HepG2 (cell line): ENCODE data around the gene LAMB4. TPM values are rescaled to one million over a fixed set of nuclear protein-coding genes. Genes with fewer than 3 reads are reported as not detected.

ENCODE experiments used
- AHR ChIP-seq: IDR thresholded peaks from 2 replicates; pipeline ENCODE4 v1.6.1; 2018; ENCODE audit warnings: missing genetic modification reagents, missing compliant biosample characterization
- ATF7 ChIP-seq, 2 experiments: fragments of 450-650 bp in 1 of 2; sonication (generic) in 1 of 2; formaldehyde crosslinking in 1 of 2; IDR thresholded peaks; 2 replicates each; pipeline versions ENCODE4 v1.4.0 to v1.6.1; 2016 to 2020; ENCODE audit warnings: antibody characterized with exemption in 1 of 2, mild to moderate bottlenecking in 1 of 2, missing genetic modification reagents in 1 of 2
- CENPT ChIP-seq: sonication (generic); formaldehyde crosslinking; IDR thresholded peaks from 2 replicates; pipeline ENCODE4 v1.8.0; 2022; ENCODE audit warnings: low read depth, mild to moderate bottlenecking, moderate library complexity, missing genetic modification reagents
- CHD2 ChIP-seq: IDR thresholded peaks from 2 replicates; pipeline ENCODE4 v1.6.1; 2011; ENCODE audit warnings: low read depth, low read length, improper control_type of control experiment
- ERF ChIP-seq: IDR thresholded peaks from 2 replicates; pipeline ENCODE4 v1.6.1; 2018; ENCODE audit warnings: missing biosample characterization, missing genetic modification reagents
- HNF1A ChIP-seq, 2 experiments: sonication (generic) in 1 of 2; formaldehyde crosslinking in 1 of 2; IDR thresholded peaks; 2 replicates each; pipeline versions ENCODE4 v1.4.0 to v1.6.1; 2016 to 2020; ENCODE audit warnings: borderline replicate concordance in 1 of 2, low read depth in 1 of 2, mild to moderate bottlenecking in 1 of 2, missing genetic modification reagents in 1 of 2
- HNF4A ChIP-seq: sonication (generic); formaldehyde crosslinking; IDR thresholded peaks from 2 replicates; pipeline ENCODE4 v1.4.0; 2020; ENCODE audit warnings: missing genetic modification reagents
- KLF6 ChIP-seq: IDR thresholded peaks from 2 replicates; pipeline ENCODE4 v1.8.0; 2016; ENCODE audit warnings: missing biosample characterization, missing genetic modification reagents
- RAD51 ChIP-seq: fragments of 450-650 bp; IDR thresholded peaks from 2 replicates; pipeline ENCODE4 v1.6.1; 2016; ENCODE audit warnings: borderline replicate concordance
- SIN3A ChIP-seq: IDR thresholded peaks from 2 replicates; pipeline ENCODE4 v1.6.1; 2011; ENCODE audit warnings: low read depth, mild to moderate bottlenecking, control low read depth, low read length, borderline replicate concordance
- SMARCC2 ChIP-seq: fragments of 450-650 bp; IDR thresholded peaks from 2 replicates; pipeline ENCODE4 v1.6.1; 2017; ENCODE audit warnings: antibody characterized with exemption, mild to moderate bottlenecking
- TARDBP ChIP-seq: sonication (generic); formaldehyde crosslinking; IDR thresholded peaks from 2 replicates; pipeline ENCODE4 v1.8.0; 2022; ENCODE audit warnings: mild to moderate bottlenecking, missing genetic modification reagents
- TCF12 ChIP-seq, 2 experiments: fragments of 450-650 bp in 1 of 2; sonication (generic) in 1 of 2; formaldehyde crosslinking in 1 of 2; IDR thresholded peaks; 2 replicates each; pipeline versions ENCODE4 v1.6.1 to v1.8.0; 2017 to 2022; ENCODE audit warnings: antibody characterized with exemption in 1 of 2, mild to moderate bottlenecking in 1 of 2, missing genetic modification reagents in 1 of 2, moderate library complexity in 1 of 2
- ZFX ChIP-seq: sonication (generic); formaldehyde crosslinking; IDR thresholded peaks from 2 replicates; pipeline ENCODE4 v1.4.0; 2020; ENCODE audit warnings: mild to moderate bottlenecking, low read depth, missing genetic modification reagents, moderate library complexity
- ZNF205 ChIP-seq: IDR thresholded peaks from 2 replicates; pipeline ENCODE4 v1.6.1; 2018; ENCODE audit warnings: missing biosample characterization, missing genetic modification reagents
- ZNF431 ChIP-seq: sonication (generic); formaldehyde crosslinking; IDR thresholded peaks from 2 replicates; pipeline ENCODE4 v1.9.0; 2022; ENCODE audit warnings: missing genetic modification reagents, low read depth, mild to moderate bottlenecking, borderline replicate concordance
- ZNF563 ChIP-seq: sonication (generic); formaldehyde crosslinking; IDR thresholded peaks from 2 replicates; pipeline ENCODE4 v1.8.0; 2022; ENCODE audit warnings: mild to moderate bottlenecking, moderate library complexity, missing genetic modification reagents
- ZNF598 ChIP-seq: sonication (generic); formaldehyde crosslinking; IDR thresholded peaks from 2 replicates; pipeline ENCODE4 v1.5.1; 2020; ENCODE audit warnings: mild to moderate bottlenecking, missing genetic modification reagents, borderline replicate concordance
- polyA plus RNA-seq, 8 experiments: library from polyadenylated mRNA; depleted of rRNA in 3 of 8; stranded (reverse) in 7 of 8; unstranded in 1 of 8; fragments of >200 nt; fragmentation: Illumina TruSeq in 4 of 8; extraction: Trizol in 4 of 8; gene quantifications; 2 replicates each; pipeline versions ENCODE4 v1.2.1 to v1.2.3, GENCODE V29; 2011 to 2016; ENCODE audit warnings: low read depth in 4 of 8, missing spikeins in 1 of 8, mixed read lengths in 1 of 8; ENCODE audit not compliant: insufficient read depth in 1 of 8
- total RNA-seq, 5 experiments: library from RNA; depleted of rRNA; stranded (reverse); fragments of >200 nt; fragmentation: Illumina TruSeq; extraction: Trizol; gene quantifications; 2 replicates each; pipeline ENCODE4 v1.2.3, GENCODE V29; 2016; ENCODE audit warnings: low read depth in 1 of 5
- TF ChIP-seq, protein P1 (sequence below): conservative IDR thresholded peaks from 2 replicates; pipeline ENCODE4 v1.6.1; 2018; ENCODE audit warnings: missing genetic modification reagents
- TF ChIP-seq, protein P2 (sequence below): IDR thresholded peaks from 2 replicates; pipeline ENCODE4 v1.6.1; 2016; ENCODE audit warnings: missing genetic modification reagents, missing compliant biosample characterization
- TF ChIP-seq, protein P3 (sequence below): IDR thresholded peaks from 2 replicates; pipeline ENCODE4 v1.6.1; 2016; ENCODE audit warnings: missing biosample characterization, missing genetic modification reagents, low read depth

Gene LAMB4
- total and polyA plus RNA-seq, 2 of the 13 experiments (the other 11 are each of a cell fraction or from before 2014, with no cell fraction given): 0.05 TPM; not detected in 1

GRCh38 chr7:108012499-108013430, 117.4 kb downstream of the LAMB4 start (continued):
- no peak for TF ChIP-seq TCF12 (IDR thresholded peaks at IDR 0.05)
- no peak for TF ChIP-seq TCF12 (CRISPR knock-in tag; IDR thresholded peaks at IDR 0.05)
- no peak for TF ChIP-seq CHD2
- TF ChIP-seq ZNF598: no peak
- no peak; the same call in 1 of the 2 replicates for TF ChIP-seq ZNF431 (CRISPR knock-in tag)
- TF ChIP-seq KLF6 (CRISPR knock-in tag): 0 out of 2 replicates have a peak, but pooled peaks have one; percentile 14
- peak; percentile 69; the same call in 1 of the 2 replicates for TF ChIP-seq HNF1A (IDR thresholded peaks at IDR 0.05; ENCODE audit: low read depth)
- peak; percentile 86; the same call in 1 of the 2 replicates for TF ChIP-seq HNF1A (CRISPR knock-in tag; IDR thresholded peaks at IDR 0.05; ENCODE audit: borderline replicate concordance)
- TF ChIP-seq SMARCC2: no peak
- TF ChIP-seq, protein P1, sequence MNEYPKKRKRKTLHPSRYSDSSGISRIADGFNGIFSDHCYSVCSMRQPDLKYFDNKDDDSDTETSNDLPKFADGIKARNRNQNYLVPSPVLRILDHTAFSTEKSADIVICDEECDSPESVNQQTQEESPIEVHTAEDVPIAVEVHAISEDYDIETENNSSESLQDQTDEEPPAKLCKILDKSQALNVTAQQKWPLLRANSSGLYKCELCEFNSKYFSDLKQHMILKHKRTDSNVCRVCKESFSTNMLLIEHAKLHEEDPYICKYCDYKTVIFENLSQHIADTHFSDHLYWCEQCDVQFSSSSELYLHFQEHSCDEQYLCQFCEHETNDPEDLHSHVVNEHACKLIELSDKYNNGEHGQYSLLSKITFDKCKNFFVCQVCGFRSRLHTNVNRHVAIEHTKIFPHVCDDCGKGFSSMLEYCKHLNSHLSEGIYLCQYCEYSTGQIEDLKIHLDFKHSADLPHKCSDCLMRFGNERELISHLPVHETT (CRISPR knock-in tag): no peak
- TF ChIP-seq AHR: no peak
- TF ChIP-seq ERF (CRISPR knock-in tag): peak; percentile 62; the same call in 1 of the 2 replicates
- TF ChIP-seq ATF7 (IDR thresholded peaks at IDR 0.05): no peak
- no peak; the same call in 1 of the 2 replicates for TF ChIP-seq ATF7 (CRISPR knock-in tag; IDR thresholded peaks at IDR 0.05)
- TF ChIP-seq SIN3A: no peak
- no peak for TF ChIP-seq ZNF205
- no peak for TF ChIP-seq ZNF563 (CRISPR knock-in tag)
- no peak for TF ChIP-seq RAD51
- TF ChIP-seq HNF4A: peak; percentile 97
- peak; percentile 72 for TF ChIP-seq TARDBP
- TF ChIP-seq CENPT (CRISPR knock-in tag): no peak
- TF ChIP-seq, protein P2, sequence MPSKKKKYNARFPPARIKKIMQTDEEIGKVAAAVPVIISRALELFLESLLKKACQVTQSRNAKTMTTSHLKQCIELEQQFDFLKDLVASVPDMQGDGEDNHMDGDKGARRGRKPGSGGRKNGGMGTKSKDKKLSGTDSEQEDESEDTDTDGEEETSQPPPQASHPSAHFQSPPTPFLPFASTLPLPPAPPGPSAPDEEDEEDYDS (CRISPR knock-in tag): no peak
- TF ChIP-seq ZFX (CRISPR knock-in tag): no peak
- TF ChIP-seq, protein P3, sequence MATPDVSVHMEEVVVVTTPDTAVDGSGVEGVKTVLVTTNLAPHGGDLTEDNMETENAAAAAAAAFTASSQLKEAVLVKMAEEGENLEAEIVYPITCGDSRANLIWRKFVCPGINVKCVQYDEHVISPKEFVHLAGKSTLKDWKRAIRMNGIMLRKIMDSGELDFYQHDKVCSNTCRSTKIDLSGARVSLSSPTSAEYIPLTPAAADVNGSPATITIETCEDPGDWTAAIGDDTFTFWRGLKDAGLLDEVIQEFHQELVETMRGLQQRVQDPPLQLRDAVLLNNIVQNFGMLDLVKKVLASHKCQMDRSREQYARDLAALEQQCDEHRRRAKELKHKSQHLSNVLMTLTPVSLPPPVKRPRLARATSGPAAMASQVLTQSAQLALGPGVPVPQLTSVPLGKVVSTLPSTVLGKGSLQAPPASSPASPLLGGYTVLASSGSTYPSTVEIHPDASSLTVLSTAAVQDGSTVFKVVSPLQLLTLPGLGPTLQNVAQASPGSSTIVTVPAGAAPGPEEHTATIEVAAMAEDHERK (CRISPR knock-in tag): no peak
